Karpas-422 (cell line): ENCODE measurements around the gene FAM120B. TPM values are rescaled to one million over a fixed set of nuclear protein-coding genes. Genes with fewer than 3 reads are reported as not detected.

Experiments used
- DNase-seq: peaks from one replicate; pipeline ENCODE4 v3.0.0-alpha.2; 2015
- H2AFZ ChIP-seq: fragments of 200-600 bp; sonication (generic); 2 replicates; pipeline ENCODE4 v1.6.1; 2014; ENCODE audit warnings: antibody characterized with exemption, low read length, mixed read lengths
- H3K27ac ChIP-seq: fragments of 200-600 bp; sonication (generic); 2 replicates; pipeline ENCODE4 v1.5.1; 2014; ENCODE audit warnings: mild to moderate bottlenecking, low read length, moderate library complexity
- H3K27me3 ChIP-seq: fragments of 200-600 bp; sonication (generic); 2 replicates; pipeline ENCODE4 v1.6.1; 2014; ENCODE audit warnings: low read length, mixed read lengths
- H3K36me3 ChIP-seq: fragments of 200-600 bp; sonication (generic); 2 replicates; pipeline ENCODE4 v1.6.1; 2014; ENCODE audit warnings: low read length, mixed read lengths; ENCODE audit not compliant: insufficient read depth
- H3K4me1 ChIP-seq: fragments of 200-600 bp; sonication (generic); 2 replicates; pipeline ENCODE4 v1.6.1; 2014; ENCODE audit warnings: mild to moderate bottlenecking, low read length, mixed read lengths
- H3K4me2 ChIP-seq: fragments of 200-600 bp; sonication (generic); 2 replicates; pipeline ENCODE4 v1.6.1; 2014; ENCODE audit warnings: low read length, low read depth, mild to moderate bottlenecking; ENCODE audit not compliant: poor library complexity, severe bottlenecking
- H3K4me3 ChIP-seq: fragments of 200-600 bp; sonication (generic); 2 replicates; pipeline ENCODE4 v1.5.1; 2014; ENCODE audit warnings: mild to moderate bottlenecking, antibody characterized with exemption, low read length, mixed read lengths
- H3K79me2 ChIP-seq: fragments of 200-600 bp; sonication (generic); 2 replicates; pipeline ENCODE4 v1.6.1; 2014; ENCODE audit warnings: mild to moderate bottlenecking, low read length, mixed read lengths
- H3K9ac ChIP-seq: fragments of 200-600 bp; sonication (generic); 2 replicates; pipeline ENCODE4 v1.6.0; 2014; ENCODE audit warnings: low read length
- H3K9me2 ChIP-seq: fragments of 200-600 bp; sonication (generic), shearing (Covaris generic); replicated peaks from 2 replicates; pipeline ENCODE4 v1.6.0; 2014; ENCODE audit warnings: mild to moderate bottlenecking, low read length, moderate library complexity; ENCODE audit not compliant: insufficient read depth
- H3K9me3 ChIP-seq: fragments of 300-700, 200-600 bp; sonication (generic); 2 replicates; pipeline ENCODE4 v1.6.1; 2014; ENCODE audit warnings: low read length, mixed read lengths
- H4K20me1 ChIP-seq: fragments of 200-600 bp; sonication (generic); 2 replicates; pipeline ENCODE4 v1.6.1; 2014; ENCODE audit warnings: mild to moderate bottlenecking, antibody characterized with exemption, low read length, low read depth; ENCODE audit not compliant: insufficient read depth
- total RNA-seq: library from RNA; depleted of rRNA; stranded (reverse); fragments of >200 nt; shearing (Covaris generic); gene quantifications from 2 replicates; pipeline ENCODE4 v1.2.3, GENCODE V29; 2014; ENCODE audit warnings: low replicate concordance

FAM120B gene
- total RNA-seq, 1 experiment from 2014 or later: 32.1 TPM

DNA sequence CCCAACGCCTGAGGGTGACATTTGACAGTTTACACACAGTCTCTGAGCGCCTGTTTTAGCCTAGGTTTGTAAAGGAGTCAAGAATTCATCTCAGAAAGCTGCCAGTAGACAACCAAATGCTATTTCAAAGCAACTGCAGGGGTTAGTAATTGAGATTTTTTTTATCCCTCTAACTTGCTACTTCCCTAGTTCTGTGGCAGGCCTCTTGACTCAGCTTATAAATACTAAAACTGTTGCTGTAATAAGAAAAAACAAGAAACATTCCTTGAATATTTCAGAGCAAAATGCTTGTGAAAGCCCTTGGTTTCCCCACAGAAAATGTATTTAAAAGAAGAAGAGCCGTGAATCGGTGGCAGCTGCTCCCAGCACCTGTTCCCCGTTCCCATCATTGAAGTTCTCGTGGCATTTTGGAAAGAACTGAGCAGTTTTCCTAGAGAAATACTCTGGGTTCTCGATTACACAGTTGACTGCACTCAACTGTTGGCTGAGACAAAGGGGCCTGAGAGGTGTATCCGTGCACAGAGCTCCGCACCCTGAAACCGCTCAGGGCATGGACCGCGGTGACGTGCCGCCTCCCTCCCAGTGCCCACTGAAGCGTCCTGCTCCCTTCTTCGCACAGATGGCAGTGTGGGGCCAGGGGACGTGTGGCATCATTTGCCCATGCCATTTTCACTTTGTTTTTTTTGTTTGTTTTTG lies 36.6 kb upstream of the FAM120B start:
- no peak overlapping the region for H2AFZ ChIP-seq

DNA sequence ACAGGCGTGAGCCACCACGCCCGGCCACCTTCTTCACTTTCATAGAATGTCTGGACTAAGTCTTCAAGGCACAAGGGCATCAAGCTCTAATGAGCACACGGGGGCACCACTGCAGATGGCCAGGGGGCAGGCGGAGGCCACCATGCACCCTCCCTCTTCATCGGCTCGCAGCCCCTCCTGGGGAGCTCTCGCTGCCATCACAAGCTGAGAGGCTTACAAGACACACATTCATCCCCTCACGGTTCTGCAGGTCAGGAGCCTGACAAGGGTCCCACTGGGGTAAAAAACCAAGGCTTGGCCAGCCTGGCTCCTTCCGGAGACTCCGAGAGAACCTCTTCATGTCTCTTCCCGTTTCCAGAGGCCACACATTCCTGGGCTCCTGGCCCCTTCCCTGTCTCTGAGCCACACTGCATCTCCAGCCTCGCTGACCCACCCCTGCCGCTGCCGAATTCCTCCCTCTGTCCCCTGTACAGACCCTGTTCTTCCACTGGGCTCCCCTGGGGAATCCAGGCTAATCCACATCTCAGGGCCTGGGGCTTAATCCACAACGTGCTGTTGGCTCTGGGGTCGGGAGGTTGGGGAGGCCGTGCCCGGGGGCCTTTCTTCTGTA lies 35.5 kb upstream of the FAM120B start:
- no peaks in the 10 kb centered on the region for H3K9me3 ChIP-seq
- H3K4me3 ChIP-seq: no peak overlapping the region
- H3K9me2 ChIP-seq: no peaks in the 10 kb centered on the region
- no peak overlapping the region for H3K4me2 ChIP-seq
- H3K36me3 ChIP-seq: no peaks in the 10 kb centered on the region
- H2AFZ ChIP-seq: no peak overlapping the region
- no peaks in the 10 kb centered on the region for H4K20me1 ChIP-seq
- no peaks in the 10 kb centered on the region for H3K27me3 ChIP-seq
- no peak for DNase-seq
- H3K79me2 ChIP-seq: no peaks in the 10 kb centered on the region
- no peak overlapping the region for H3K9ac ChIP-seq
- H3K27ac ChIP-seq: no peak overlapping the region
- no peaks in the 10 kb centered on the region for H3K4me1 ChIP-seq

More for the DNA sequence above, 36.6 kb upstream of the FAM120B start:
- no peak overlapping the region for H3K4me3 ChIP-seq
- H3K9me3 ChIP-seq: no peaks in the 10 kb centered on the region
- no peaks in the 10 kb centered on the region for H3K27me3 ChIP-seq
- no peaks in the 10 kb centered on the region for H3K9me2 ChIP-seq
- no peak for DNase-seq
- H3K36me3 ChIP-seq: no peaks in the 10 kb centered on the region
- no peaks in the 10 kb centered on the region for H4K20me1 ChIP-seq
- no peaks in the 10 kb centered on the region for H3K79me2 ChIP-seq
- no peak overlapping the region for H3K9ac ChIP-seq
- no peaks in the 10 kb centered on the region for H3K4me1 ChIP-seq
- H3K27ac ChIP-seq: no peak overlapping the region
- no peak overlapping the region for H3K4me2 ChIP-seq

DNA sequence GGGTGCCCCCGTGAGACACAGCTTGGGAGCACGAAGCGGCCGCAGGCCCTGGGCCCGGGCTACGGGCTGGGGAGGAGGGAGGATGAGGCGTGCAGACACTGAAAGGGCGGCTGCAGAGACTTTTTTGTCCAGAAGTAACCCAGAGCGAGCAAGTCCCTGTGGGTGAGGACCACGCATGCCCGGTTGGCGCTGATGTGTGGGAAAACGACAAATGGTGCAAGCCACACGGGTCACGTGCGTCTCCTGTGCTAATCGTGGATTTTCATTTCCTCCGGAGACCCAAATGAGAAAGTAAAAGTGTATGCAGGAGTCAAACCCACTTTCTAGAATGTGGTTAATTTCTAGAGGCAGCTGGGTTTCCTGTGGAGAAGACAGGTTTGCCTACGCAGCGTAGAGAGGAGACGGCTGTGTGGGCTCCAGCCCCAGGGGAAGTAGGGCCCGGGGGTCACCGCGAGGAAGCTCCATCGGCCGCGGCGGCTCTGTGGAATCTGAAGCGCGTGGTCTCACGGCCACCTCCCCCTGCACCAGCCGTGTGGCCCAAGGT lies 34.7 kb upstream of the FAM120B start:
- Histone ChIP-seq H3K4me2 (no peak overlapping the region), H3K9me3 (no peaks in the 10 kb centered on the region), H2AFZ (no peak overlapping the region), H3K79me2 (no peaks in the 10 kb centered on the region), H3K36me3 (no peaks in the 10 kb centered on the region), H3K9me2 (no peaks in the 10 kb centered on the region), H3K27me3 (no peaks in the 10 kb centered on the region), H4K20me1 (no peaks in the 10 kb centered on the region), H3K27ac (no peak overlapping the region), H3K9ac (no peak overlapping the region), H3K4me3 (no peak overlapping the region), H3K4me1 (no peaks in the 10 kb centered on the region)
- DNase-seq: no peak

DNA sequence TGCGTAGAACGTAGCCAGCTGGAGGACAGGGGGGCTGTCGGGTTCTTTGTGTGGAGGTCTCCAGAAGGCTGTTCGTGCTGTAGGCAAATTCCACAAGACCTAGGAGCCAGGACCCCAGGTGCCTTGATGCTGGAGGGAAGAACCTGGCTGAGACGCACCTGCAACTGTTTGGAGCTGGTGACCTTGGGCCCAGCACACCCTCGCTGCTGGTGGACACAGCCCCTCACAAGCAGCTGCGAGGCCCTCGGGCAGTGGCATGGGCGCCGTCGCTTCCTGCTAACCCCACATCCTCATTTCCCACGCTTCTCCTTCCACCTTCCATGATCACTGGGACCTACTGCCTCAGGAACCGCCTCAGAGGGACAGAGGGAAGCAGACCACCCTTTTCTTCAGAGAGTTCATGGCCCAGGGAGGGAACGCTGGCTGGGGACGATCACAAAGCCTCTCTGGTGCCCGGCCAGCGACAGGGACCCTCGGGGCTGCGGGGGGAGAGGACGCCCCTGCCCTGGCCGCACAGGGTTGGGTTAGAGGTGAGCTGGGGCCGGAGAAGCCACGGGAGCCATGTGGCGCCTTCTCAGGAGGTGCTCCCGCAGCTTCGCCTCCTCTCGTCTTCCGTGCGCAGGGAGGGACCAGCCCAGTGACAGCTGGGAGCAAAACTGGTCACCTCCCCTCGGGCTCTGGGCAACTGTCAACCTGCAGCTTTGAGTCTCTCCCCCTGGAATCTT lies 34.1 kb upstream of the FAM120B start:
- H3K79me2 ChIP-seq: no peaks in the 10 kb centered on the region
- H3K4me1 ChIP-seq: no peaks in the 10 kb centered on the region
- H3K4me3 ChIP-seq: no peak overlapping the region
- H2AFZ ChIP-seq: no peak overlapping the region
- H3K4me2 ChIP-seq: no peak overlapping the region
- no peak overlapping the region for H3K9ac ChIP-seq
- no peaks in the 10 kb centered on the region for H3K36me3 ChIP-seq
- H4K20me1 ChIP-seq: no peaks in the 10 kb centered on the region
- no peaks in the 10 kb centered on the region for H3K9me3 ChIP-seq
- H3K9me2 ChIP-seq: no peaks in the 10 kb centered on the region
- no peak for DNase-seq
- no peak overlapping the region for H3K27ac ChIP-seq
- no peaks in the 10 kb centered on the region for H3K27me3 ChIP-seq

DNA sequence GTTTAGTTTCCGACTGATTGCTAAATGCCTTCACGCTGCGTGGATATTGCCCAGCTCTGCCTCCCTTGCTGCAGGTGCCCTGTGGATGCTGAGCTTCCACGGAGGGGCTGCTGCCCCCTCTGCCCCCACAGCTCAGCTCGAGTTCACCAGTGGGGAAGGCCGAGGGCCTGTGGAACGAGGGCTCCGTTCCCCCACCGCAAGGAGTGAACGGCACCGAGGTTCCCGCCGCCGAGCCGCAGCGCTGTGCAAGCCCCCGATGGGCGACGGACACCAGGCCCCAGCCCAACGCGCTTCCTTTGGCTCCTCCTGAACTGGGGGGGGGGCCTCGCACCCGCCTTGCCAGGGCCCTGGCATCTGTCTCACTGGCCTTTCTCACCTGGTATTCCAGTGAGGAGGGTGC lies 33.4 kb upstream of the FAM120B start:
- no peaks in the 10 kb centered on the region for H3K9me3 ChIP-seq
- no peak overlapping the region for H3K9ac ChIP-seq
- no peaks in the 10 kb centered on the region for H3K36me3 ChIP-seq
- H3K4me3 ChIP-seq: no peak overlapping the region
- DNase-seq: no peak
- no peaks in the 10 kb centered on the region for H3K79me2 ChIP-seq
- no peaks in the 10 kb centered on the region for H3K9me2 ChIP-seq
- no peak overlapping the region for H3K4me2 ChIP-seq
- H2AFZ ChIP-seq: no peak overlapping the region
- no peaks in the 10 kb centered on the region for H4K20me1 ChIP-seq
- no peaks in the 10 kb centered on the region for H3K27me3 ChIP-seq
- H3K4me1 ChIP-seq: no peaks in the 10 kb centered on the region
- H3K27ac ChIP-seq: no peak overlapping the region

DNA sequence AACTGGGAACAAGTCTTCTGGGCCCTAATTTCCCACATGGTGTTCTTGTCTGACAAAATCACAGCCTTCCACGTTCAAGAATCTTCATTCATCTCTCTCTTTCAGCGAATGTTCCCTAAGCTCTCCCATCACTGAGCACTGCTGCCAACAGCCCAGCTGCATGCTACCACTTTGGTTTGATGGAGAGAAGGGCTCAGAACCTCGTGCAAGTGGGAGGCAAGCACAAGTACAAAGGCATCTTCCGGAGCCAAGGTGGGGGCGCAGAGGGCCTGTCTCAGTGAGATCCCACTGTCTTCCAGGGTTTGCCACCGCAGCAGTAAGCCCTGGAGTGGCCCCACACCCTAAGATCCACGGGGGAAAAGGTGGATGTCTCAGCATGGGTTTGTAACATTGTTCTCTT lies 32.9 kb upstream of the FAM120B start:
- Histone ChIP-seq H3K9me3 (no peaks in the 10 kb centered on the region), H3K4me2 (no peak overlapping the region), H3K36me3 (no peaks in the 10 kb centered on the region), H3K4me1 (peaks cover 4% of the 10 kb centered on the region), H2AFZ (no peak overlapping the region), H3K9ac (no peak overlapping the region), H3K79me2 (no peaks in the 10 kb centered on the region), H3K9me2 (no peaks in the 10 kb centered on the region), H3K27ac (no peak overlapping the region), H3K4me3 (no peak overlapping the region), H3K27me3 (no peaks in the 10 kb centered on the region), H4K20me1 (no peaks in the 10 kb centered on the region)
- DNase-seq: no peak

DNA sequence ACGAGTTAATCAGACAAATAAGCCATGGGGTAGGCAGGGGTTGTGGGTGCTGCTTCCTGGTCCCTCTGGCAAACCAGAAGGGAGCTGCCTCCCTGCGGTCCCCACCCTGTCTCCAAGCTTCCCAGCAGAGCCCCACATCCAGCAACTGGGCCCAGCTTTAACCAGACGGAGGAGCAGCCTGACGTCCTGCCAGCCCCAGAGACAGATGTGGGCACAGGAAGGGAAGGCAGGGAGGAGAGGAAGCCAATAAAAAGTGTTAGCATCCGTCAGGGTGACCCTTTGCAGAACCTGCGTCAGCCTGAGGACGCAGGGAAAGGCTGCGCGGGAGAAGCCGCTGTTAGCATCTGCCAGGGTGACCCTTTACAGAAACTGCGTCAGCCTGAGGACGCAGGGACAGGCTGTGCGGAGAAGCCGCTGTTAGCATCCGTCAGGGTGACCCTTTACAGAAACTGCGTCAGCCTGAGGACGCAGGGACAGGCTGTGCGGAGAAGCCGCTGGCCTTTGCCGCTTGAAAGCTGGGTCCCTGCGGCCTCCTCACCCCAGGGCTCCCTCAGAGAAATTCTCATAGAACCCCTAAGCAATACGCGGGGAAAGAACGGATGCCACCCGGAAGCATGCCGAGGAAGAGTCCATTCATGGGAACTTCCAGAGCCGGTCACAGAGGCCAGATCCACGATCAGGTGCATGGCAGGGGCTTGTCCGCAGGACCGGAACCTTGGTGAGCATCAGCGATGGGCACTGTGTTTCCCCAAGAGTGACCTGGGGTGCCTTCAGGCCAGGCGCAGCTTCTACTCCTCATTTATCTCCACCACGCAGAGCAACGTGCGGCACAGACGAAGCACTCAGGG lies 31.6 kb upstream of the FAM120B start:
- H3K4me2 ChIP-seq: no peak overlapping the region
- no peaks in the 10 kb centered on the region for H3K9me2 ChIP-seq
- no peak overlapping the region for H3K4me3 ChIP-seq
- no peak overlapping the region for H3K9ac ChIP-seq
- H3K4me1 ChIP-seq: peaks cover 8% of the 10 kb centered on the region
- no peak overlapping the region for H2AFZ ChIP-seq
- no peak overlapping the region for H3K27ac ChIP-seq
- no peaks in the 10 kb centered on the region for H3K9me3 ChIP-seq
- no peaks in the 10 kb centered on the region for H3K36me3 ChIP-seq
- no peaks in the 10 kb centered on the region for H4K20me1 ChIP-seq
- no peak for DNase-seq
- no peaks in the 10 kb centered on the region for H3K79me2 ChIP-seq
- no peaks in the 10 kb centered on the region for H3K27me3 ChIP-seq
